ENCODE data around the gene ZNF536.

- TF ChIP-seq, protein P1, sequence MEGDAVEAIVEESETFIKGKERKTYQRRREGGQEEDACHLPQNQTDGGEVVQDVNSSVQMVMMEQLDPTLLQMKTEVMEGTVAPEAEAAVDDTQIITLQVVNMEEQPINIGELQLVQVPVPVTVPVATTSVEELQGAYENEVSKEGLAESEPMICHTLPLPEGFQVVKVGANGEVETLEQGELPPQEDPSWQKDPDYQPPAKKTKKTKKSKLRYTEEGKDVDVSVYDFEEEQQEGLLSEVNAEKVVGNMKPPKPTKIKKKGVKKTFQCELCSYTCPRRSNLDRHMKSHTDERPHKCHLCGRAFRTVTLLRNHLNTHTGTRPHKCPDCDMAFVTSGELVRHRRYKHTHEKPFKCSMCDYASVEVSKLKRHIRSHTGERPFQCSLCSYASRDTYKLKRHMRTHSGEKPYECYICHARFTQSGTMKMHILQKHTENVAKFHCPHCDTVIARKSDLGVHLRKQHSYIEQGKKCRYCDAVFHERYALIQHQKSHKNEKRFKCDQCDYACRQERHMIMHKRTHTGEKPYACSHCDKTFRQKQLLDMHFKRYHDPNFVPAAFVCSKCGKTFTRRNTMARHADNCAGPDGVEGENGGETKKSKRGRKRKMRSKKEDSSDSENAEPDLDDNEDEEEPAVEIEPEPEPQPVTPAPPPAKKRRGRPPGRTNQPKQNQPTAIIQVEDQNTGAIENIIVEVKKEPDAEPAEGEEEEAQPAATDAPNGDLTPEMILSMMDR (conservative IDR thresholded peaks at IDR 0.05 in 1 of 2, IDR thresholded peaks at IDR 0.05 in 1 of 2; ENCODE audit: low read depth in 1 of 2, low read length in 2 of 2), result no peak
- TF ChIP-seq EZH2 (IDR thresholded peaks at IDR 0.05; ENCODE audit: low read length, missing control alignments), result no peak
Measured at GRCh38 chr19:30421571-30421970, 49.4 kb downstream of the ZNF536 start.
